ENCODE measurements around the gene COL18A1. TPM values are rescaled to one million over a fixed set of nuclear protein-coding genes. Genes with fewer than 3 reads are reported as not detected.

COL18A1 gene
- total and polyA plus RNA-seq, 4 donors: 44.9 to 308 (median 232) TPM

- no peaks in the 10 kb centered on the region for H3K9me3 ChIP-seq (ENCODE audit: control insufficient read depth in 4 of 4, low read length in 3 of 4)
- H3K4me3 ChIP-seq (ENCODE audit: low read depth in 1 of 3, low read length in 3 of 3): no peak overlapping the region
- 46% methylated on average over 20 of the region's 20 CpGs for WGBS
- H3K9ac ChIP-seq (ENCODE audit: low read depth in 1 of 2, low read length in 2 of 2): no peak overlapping the region
- H3K4me1 ChIP-seq (ENCODE audit: control insufficient read depth in 4 of 4, insufficient read depth in 4 of 4, low read length in 3 of 4): no peaks in the 10 kb centered on the region
- H3K36me3 ChIP-seq (ENCODE audit: control insufficient read depth in 4 of 4, insufficient read depth in 3 of 4, low read depth in 1 of 4, low read length in 3 of 4): no peaks in the 10 kb centered on the region
- DNase-seq (ENCODE audit: low spot score): no peak
- H3K27ac ChIP-seq (ENCODE audit: low read depth in 1 of 2, low read length in 2 of 2): peak overlapping the region; percentile 61 to 64
- TF ChIP-seq RXRA (IDR thresholded peaks at IDR 0.05) (peak in 1 of 2 donors; percentile 13), TAF1 (conservative IDR thresholded peaks at IDR 0.05) (no peak), SP1 (IDR thresholded peaks at IDR 0.05) (peak; percentile 32), NR2F2 (IDR thresholded peaks at IDR 0.05) (peak; percentile 96)
- no peaks in the 10 kb centered on the region for H3K27me3 ChIP-seq (ENCODE audit: control insufficient read depth in 4 of 4, insufficient read depth in 4 of 4, low read length in 3 of 4)
These were observed 48.1 kb upstream of the COL18A1 start for GRCh38 chr21:45356653-45357435.

DNA sequence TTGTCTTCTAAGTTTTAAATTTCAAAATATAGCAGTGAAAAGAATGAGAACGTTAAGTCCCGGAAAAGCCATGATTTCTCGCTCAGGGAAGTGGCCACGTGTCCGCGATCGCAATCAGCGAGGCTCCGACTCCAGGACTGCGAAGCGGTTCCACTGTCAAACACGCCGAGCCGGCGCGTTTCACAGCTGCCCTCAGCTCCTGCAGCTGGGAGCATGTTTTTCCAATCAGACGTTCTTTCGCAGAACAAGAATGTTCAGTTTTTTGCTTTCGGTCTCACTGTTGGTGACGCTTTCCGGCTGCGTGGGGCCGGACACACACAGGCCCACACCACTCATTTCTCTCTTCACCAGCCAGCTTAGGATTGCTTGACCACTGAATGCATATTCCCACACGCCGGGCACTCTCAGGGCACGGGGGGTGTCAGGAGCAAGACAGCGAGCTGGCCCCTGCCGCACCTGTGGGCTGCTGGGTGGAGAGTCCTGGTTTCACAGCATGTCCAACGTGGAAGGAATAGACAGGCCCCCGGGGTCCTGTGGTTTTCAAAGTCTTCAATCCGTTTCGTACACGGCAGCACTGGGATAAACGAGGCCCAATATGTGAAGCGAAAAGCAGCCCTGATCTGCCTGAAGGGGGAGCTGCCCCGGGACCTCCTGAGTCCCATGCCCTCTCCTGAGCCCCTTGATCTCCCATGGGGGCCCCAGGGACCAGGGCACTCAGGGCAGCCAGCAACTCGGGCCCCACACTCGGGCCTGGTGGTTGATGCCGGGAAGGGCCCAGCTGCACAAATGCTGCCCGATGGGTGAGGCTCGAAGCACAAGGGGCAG is 47.3 kb upstream of the COL18A1 start:
- no peak for DNase-seq (ENCODE audit: low spot score)
- no peak overlapping the region for H3K4me3 ChIP-seq (ENCODE audit: low read depth in 1 of 3, low read length in 3 of 3)
- H3K27me3 ChIP-seq (ENCODE audit: control insufficient read depth in 4 of 4, insufficient read depth in 4 of 4, low read length in 3 of 4): no peaks in the 10 kb centered on the region
- 83% methylated on average over 41 of the region's 41 CpGs for WGBS
- TF ChIP-seq FOXA2 (IDR thresholded peaks at IDR 0.05) (no peak), CTCF (IDR thresholded peaks at IDR 0.05; ENCODE audit: low read depth, low read length, missing input control) (no peak), HNF4G (IDR thresholded peaks at IDR 0.05) (no peak), NR2F2 (IDR thresholded peaks at IDR 0.05) (peak; percentile 70), GABPA (IDR thresholded peaks at IDR 0.05 in 1 of 2, conservative IDR thresholded peaks at IDR 0.05 in 1 of 2) (no peak), ATF3 (IDR thresholded peaks at IDR 0.05) (no peak), YY1 (IDR thresholded peaks at IDR 0.05) (no peak), REST (IDR thresholded peaks at IDR 0.05) (no peak), RAD21 (IDR thresholded peaks at IDR 0.05) (no peak), SP1 (IDR thresholded peaks at IDR 0.05) (peak; percentile 17)
- TF ChIP-seq, protein P1, sequence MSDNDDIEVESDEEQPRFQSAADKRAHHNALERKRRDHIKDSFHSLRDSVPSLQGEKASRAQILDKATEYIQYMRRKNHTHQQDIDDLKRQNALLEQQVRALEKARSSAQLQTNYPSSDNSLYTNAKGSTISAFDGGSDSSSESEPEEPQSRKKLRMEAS (IDR thresholded peaks at IDR 0.05): no peak
- H3K9me3 ChIP-seq (ENCODE audit: control insufficient read depth in 4 of 4, low read length in 3 of 4): no peaks in the 10 kb centered on the region
- no peaks in the 10 kb centered on the region for H3K4me1 ChIP-seq (ENCODE audit: control insufficient read depth in 4 of 4, insufficient read depth in 4 of 4, low read length in 3 of 4)
- no peak overlapping the region for H3K9ac ChIP-seq (ENCODE audit: low read depth in 1 of 2, low read length in 2 of 2)
- no peaks in the 10 kb centered on the region for H3K36me3 ChIP-seq (ENCODE audit: control insufficient read depth in 4 of 4, insufficient read depth in 3 of 4, low read depth in 1 of 4, low read length in 3 of 4)
- H3K27ac ChIP-seq (ENCODE audit: low read depth in 1 of 2, low read length in 2 of 2): peak overlapping the region; percentile 61 to 64

Measured in liver (tissue), 9 donors.